Osteocyte (in vitro differentiated cells): ENCODE measurements around the gene ST8SIA4. TPM values are rescaled to one million over a fixed set of nuclear protein-coding genes. Genes with fewer than 3 reads are reported as not detected.

Experiments
- DNase-seq: peaks from one replicate; pipeline ENCODE4 v3.0.0; 2021; ENCODE audit warnings: mixed read lengths; ENCODE audit not compliant: unreplicated experiment; ENCODE audit errors: extremely low spot score
- H3K27ac Mint-ChIP-seq: one replicate; pipeline ENCODE4 v1.8.0; 2021; ENCODE audit warnings: mild to moderate bottlenecking, mixed read lengths; ENCODE audit not compliant: unreplicated experiment
- H3K27me3 Mint-ChIP-seq: one replicate; pipeline ENCODE4 v1.8.0; 2021; ENCODE audit warnings: mixed read lengths; ENCODE audit not compliant: unreplicated experiment
- H3K36me3 Mint-ChIP-seq: one replicate; pipeline ENCODE4 v1.8.0; 2021; ENCODE audit warnings: mixed read lengths; ENCODE audit not compliant: unreplicated experiment
- H3K4me1 Mint-ChIP-seq: one replicate; pipeline ENCODE4 v1.8.0; 2021; ENCODE audit warnings: mixed read lengths; ENCODE audit not compliant: unreplicated experiment
- H3K4me3 Mint-ChIP-seq: one replicate; pipeline ENCODE4 v1.8.0; 2021; ENCODE audit warnings: mild to moderate bottlenecking, moderate library complexity, mixed read lengths; ENCODE audit not compliant: unreplicated experiment
- H3K9me3 Mint-ChIP-seq: one replicate; pipeline ENCODE4 v1.8.0; 2021; ENCODE audit warnings: mixed read lengths; ENCODE audit not compliant: unreplicated experiment
- total RNA-seq: library from RNA; stranded (reverse); gene quantifications from 2 replicates; pipeline ENCODE4 v1.2.1, GENCODE V29; 2021
- TF ChIP-seq, protein P1 (sequence below): fragments of 200-600 bp; sonication (generic); IDR thresholded peaks from 2 replicates; pipeline ENCODE4 v1.5.0; 2021; ENCODE audit warnings: antibody characterized with exemption, mild to moderate bottlenecking, moderate library complexity

Gene ST8SIA4
- total RNA-seq, 1 donor from 2014 or later = not detected

DNA sequence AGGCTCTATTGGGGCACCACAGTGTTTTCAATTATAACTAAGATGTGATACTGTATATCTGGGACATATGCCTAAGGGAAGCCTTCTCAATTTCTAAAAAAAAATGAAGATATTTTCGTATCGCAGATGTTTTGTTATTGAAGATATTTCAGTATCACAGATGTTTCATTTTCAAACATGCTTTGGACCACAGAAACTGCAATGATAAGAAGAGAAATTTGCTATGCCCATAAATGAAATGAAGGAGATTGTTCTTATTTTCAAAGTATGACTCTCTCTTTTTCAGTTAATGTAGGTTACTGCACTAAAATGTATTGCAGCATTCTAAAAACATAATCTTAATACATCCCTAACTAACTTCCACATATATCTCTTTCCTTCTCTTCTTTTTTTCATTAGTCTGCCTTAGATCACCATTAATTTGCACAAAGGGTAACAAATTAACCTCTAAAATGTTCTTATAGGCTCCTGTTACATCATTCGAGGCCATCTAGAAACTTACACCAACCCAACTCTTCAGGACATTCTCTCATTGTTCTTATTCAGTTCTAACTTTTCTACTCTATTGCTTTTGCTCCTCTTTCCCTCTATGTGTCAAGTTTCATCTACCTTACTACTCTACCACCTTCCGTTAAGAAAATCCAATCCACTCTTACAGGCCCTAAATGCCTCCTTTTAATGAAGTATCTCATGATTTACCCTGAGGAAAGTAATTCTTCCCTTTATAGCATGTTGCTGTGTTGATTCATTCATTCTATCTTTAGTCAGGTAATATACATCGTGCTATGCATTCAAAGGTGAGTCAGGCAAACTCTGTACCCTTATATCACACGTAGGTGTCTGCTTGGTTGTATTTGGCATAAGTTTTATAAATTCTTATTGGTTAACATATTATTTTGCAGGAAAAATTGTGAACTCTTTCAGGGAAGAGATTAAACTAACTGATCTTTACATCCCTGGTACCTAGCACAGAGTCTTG is 70.5 kb downstream of the ST8SIA4 start:
- Mint-ChIP-seq H3K27ac (no peak overlapping the region), H3K4me1 (peaks cover 8% of the 10 kb centered on the region), H3K36me3 (no peaks in the 10 kb centered on the region), H3K27me3 (no peaks in the 10 kb centered on the region), H3K4me3 (no peak overlapping the region), H3K9me3 (no peaks in the 10 kb centered on the region)
- DNase-seq = no peak
- TF ChIP-seq, protein P1, sequence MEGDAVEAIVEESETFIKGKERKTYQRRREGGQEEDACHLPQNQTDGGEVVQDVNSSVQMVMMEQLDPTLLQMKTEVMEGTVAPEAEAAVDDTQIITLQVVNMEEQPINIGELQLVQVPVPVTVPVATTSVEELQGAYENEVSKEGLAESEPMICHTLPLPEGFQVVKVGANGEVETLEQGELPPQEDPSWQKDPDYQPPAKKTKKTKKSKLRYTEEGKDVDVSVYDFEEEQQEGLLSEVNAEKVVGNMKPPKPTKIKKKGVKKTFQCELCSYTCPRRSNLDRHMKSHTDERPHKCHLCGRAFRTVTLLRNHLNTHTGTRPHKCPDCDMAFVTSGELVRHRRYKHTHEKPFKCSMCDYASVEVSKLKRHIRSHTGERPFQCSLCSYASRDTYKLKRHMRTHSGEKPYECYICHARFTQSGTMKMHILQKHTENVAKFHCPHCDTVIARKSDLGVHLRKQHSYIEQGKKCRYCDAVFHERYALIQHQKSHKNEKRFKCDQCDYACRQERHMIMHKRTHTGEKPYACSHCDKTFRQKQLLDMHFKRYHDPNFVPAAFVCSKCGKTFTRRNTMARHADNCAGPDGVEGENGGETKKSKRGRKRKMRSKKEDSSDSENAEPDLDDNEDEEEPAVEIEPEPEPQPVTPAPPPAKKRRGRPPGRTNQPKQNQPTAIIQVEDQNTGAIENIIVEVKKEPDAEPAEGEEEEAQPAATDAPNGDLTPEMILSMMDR = no peak

DNA sequence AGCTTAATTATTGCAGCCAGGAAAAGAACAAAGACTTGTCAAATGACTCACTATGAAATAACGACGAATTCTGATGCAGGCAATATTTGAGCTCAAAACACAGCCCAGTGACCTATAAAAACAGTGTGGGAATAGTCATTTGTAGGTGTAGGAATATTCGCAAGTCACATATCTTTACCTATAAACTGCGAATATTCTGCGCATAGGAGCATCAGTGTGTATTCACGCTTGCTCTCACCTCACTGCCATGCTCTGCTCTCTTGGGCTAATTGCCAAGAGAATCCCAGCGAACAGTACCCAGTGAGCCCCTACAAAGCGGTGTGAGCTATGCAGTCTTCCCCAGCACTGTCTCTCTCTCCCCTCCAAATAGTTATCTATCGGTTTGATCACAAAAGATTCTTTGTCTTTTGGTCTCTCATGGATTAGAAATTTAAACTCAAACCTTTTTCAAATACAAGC is 74.2 kb downstream of the ST8SIA4 start:
- Mint-ChIP-seq H3K27ac (no peak overlapping the region), H3K9me3 (no peaks in the 10 kb centered on the region), H3K4me3 (no peak overlapping the region), H3K27me3 (peaks cover 2% of the 10 kb centered on the region), H3K36me3 (no peaks in the 10 kb centered on the region), H3K4me1 (peaks cover 15% of the 10 kb centered on the region)
- TF ChIP-seq, protein P1 = no peak
- DNase-seq = no peak

DNA sequence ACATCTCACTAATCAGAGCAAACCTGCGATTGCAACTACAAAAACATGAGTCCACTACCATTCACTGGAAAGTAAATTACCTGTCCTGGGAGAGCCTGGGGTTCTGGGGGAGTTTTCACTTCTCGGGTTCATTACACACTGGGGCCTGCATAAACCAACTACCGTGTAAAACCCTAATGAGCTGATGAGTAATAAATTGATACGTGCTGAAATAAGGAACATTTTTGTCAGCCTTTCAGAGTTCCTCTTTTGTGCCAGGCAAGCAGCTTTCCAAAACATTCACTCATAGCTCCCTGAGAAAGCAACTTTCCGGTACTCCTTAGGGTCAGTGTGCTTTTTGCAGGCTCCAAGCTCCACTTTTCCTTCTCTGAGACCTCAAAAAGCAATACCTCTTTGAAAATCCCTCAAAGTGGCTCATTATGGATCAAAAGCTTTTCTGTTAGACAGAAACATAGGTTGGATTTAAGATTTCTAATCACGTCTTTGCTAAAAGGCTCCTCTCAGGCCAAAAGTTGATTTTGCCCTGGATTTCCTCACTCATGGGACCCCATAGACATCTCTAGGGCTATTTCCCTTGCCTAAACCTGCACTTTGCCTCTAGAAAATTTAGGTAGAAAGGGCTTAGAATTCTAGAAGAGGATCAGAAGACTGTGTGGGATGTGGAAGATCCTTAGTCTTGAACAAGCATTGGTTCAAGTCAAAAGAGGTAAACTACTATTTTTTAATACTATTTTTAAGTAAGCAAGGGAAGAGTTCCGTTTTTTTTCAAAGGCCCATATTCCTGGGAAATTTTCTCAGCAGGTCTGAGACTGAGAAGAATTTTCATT is 74.8 kb downstream of the ST8SIA4 start:
- Mint-ChIP-seq H3K27me3 (peaks cover 4% of the 10 kb centered on the region), H3K36me3 (no peaks in the 10 kb centered on the region), H3K4me3 (no peak overlapping the region), H3K27ac (no peak overlapping the region), H3K4me1 (peaks cover 15% of the 10 kb centered on the region), H3K9me3 (no peaks in the 10 kb centered on the region)
- DNase-seq = no peak
- TF ChIP-seq, protein P1 = no peak

DNA sequence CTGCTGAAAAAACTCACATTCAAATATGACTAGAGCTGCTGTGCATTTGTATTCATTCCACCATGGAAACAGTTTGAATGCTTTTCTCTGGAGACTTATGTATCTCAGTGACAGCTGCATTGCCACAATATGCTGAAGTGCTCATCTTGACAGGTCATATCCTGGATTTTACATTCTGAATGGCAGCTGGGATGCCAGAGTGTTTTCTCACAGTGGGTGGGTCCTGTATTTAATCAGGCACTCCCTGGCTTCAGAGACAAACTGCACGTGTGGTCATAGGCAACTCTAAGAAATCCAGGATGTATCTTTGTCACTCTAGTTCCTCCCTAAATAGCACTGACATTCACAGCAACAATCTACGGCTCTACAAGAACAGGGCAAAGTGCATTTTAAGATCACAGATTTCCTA is 75.6 kb downstream of the ST8SIA4 start:
- Mint-ChIP-seq H3K4me3 (no peak overlapping the region), H3K36me3 (no peaks in the 10 kb centered on the region), H3K9me3 (no peaks in the 10 kb centered on the region), H3K27ac (no peak overlapping the region), H3K4me1 (peaks cover 15% of the 10 kb centered on the region), H3K27me3 (peaks cover 4% of the 10 kb centered on the region)
- no peak for DNase-seq
- TF ChIP-seq, protein P1 = no peak
